Ascending aorta (tissue), 2 donors: Measurements from ENCODE around the gene SYT8. TPM values are rescaled to one million over a fixed set of nuclear protein-coding genes. Genes with fewer than 3 reads are reported as not detected.

Experiments
- DNase-seq, 2 donors: peaks; one replicate each; pipeline ENCODE4 v3.0.0-alpha.2; 2019; ENCODE audit warnings: low spot score in 2 of 2
- H3K27ac ChIP-seq, 2 donors: fragments of 200-600 bp; sonication (generic); one replicate each; pipeline ENCODE4 v1.5.1; 2016 to 2017; ENCODE audit warnings: mild to moderate bottlenecking in 1 of 2
- H3K27me3 ChIP-seq: fragments of 200-600 bp; sonication (generic); one replicate; pipeline ENCODE4 v1.5.1; 2017
- H3K36me3 ChIP-seq, 2 donors: fragments of 200-600 bp; sonication (generic); one replicate each; pipeline ENCODE4 v1.5.1; 2016
- H3K4me1 ChIP-seq, 2 donors: fragments of 200-600 bp; sonication (generic); one replicate each; pipeline ENCODE4 v1.5.1; 2016 to 2017; ENCODE audit warnings: mild to moderate bottlenecking in 1 of 2
- H3K4me3 ChIP-seq, 2 donors: fragments of 200-600 bp; sonication (generic); one replicate each; pipeline ENCODE4 v1.5.1; 2016 to 2017; ENCODE audit warnings: mild to moderate bottlenecking in 1 of 2
- H3K9me3 ChIP-seq, 2 donors: fragments of 200-600 bp; sonication (generic); one replicate each; pipeline ENCODE4 v1.5.1; 2016
- intact Hi-C: fragments of 100-400 bp; cut with DNase I; formaldehyde crosslinking; loops from one replicate; pipeline ENCODE4 v1.15.1; 2023
- total RNA-seq: library from RNA; depleted of rRNA; stranded (reverse); fragments of >200 nt; gene quantifications from one replicate; pipeline ENCODE4 v1.1.0, GENCODE V29; 2016
- TF ChIP-seq, protein P1 (sequence below), 3 experiments: fragments of 200-600 bp in 2 of 3; fragments of 450-650 bp in 1 of 3; sonication (generic) in 2 of 3; IDR thresholded peaks; one replicate each; pipeline ENCODE4 v1.5.1; 2016 to 2019; ENCODE audit warnings: antibody characterized with exemption in 3 of 3, mild to moderate bottlenecking in 1 of 3, moderate library complexity in 1 of 3

SYT8 gene
- total RNA-seq, 1 donor from 2014 or later, result not detected

GRCh38 chr11:1867381-1867780 is 32.6 kb downstream of the SYT8 start:
- Histone ChIP-seq H3K4me3 (no peak overlapping the region), H3K36me3 (no peaks in the 10 kb centered on the region), H3K9me3 (no peaks in the 10 kb centered on the region), H3K4me1 (peaks cover 21 to 80% of the 10 kb centered on the region in 2 donors), H3K27me3 (no peaks in the 10 kb centered on the region), H3K27ac (no peak overlapping the region)
- no peak for DNase-seq
- TF ChIP-seq, protein P1, sequence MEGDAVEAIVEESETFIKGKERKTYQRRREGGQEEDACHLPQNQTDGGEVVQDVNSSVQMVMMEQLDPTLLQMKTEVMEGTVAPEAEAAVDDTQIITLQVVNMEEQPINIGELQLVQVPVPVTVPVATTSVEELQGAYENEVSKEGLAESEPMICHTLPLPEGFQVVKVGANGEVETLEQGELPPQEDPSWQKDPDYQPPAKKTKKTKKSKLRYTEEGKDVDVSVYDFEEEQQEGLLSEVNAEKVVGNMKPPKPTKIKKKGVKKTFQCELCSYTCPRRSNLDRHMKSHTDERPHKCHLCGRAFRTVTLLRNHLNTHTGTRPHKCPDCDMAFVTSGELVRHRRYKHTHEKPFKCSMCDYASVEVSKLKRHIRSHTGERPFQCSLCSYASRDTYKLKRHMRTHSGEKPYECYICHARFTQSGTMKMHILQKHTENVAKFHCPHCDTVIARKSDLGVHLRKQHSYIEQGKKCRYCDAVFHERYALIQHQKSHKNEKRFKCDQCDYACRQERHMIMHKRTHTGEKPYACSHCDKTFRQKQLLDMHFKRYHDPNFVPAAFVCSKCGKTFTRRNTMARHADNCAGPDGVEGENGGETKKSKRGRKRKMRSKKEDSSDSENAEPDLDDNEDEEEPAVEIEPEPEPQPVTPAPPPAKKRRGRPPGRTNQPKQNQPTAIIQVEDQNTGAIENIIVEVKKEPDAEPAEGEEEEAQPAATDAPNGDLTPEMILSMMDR (IDR thresholded peaks at IDR 0.05), result no peak
- intact Hi-C loops, result loop anchor here (10.0 kb wide), 1 partner anchor 293 kb away; the partner anchor contains the start of gene DUSP8

- DNase-seq, result no peak
- no peaks in the 10 kb centered on the region for H3K27me3 ChIP-seq
- H3K4me1 ChIP-seq, result peaks cover 29 to 76% of the 10 kb centered on the region in 2 donors
- H3K9me3 ChIP-seq, result no peaks in the 10 kb centered on the region
- H3K27ac ChIP-seq, result peak overlapping the region; percentile 58 to 66
- H3K4me3 ChIP-seq, result peak overlapping the region in 1 of 2 donors; percentile 58
- TF ChIP-seq, protein P1 (IDR thresholded peaks at IDR 0.05), result no peak
- intact Hi-C loops, result loop anchor here (10.0 kb wide), 1 partner anchor 293 kb away; the partner anchor contains the start of gene DUSP8
- no peaks in the 10 kb centered on the region for H3K36me3 ChIP-seq
Observed at GRCh38 chr11:1868056-1868635, 33.4 kb downstream of the SYT8 start.

GRCh38 chr11:1868636-1869291 is 34.0 kb downstream of the SYT8 start:
- no peak for DNase-seq

GRCh38 chr11:1869427-1870325 is 34.9 kb downstream of the SYT8 start:
- Histone ChIP-seq H3K4me1 (peaks cover 23 to 62% of the 10 kb centered on the region in 2 donors), H3K36me3 (no peaks in the 10 kb centered on the region), H3K27me3 (no peaks in the 10 kb centered on the region), H3K27ac (peak overlapping the region; percentile 58 to 66), H3K9me3 (no peaks in the 10 kb centered on the region), H3K4me3 (peak overlapping the region; percentile 54 to 58)
- intact Hi-C loops, result loop anchor here (10.0 kb wide), 1 partner anchor 295 kb away; the partner anchor contains the start of gene DUSP8
- TF ChIP-seq, protein P1 (IDR thresholded peaks at IDR 0.05), result peak in 1 of 3 experiments; percentile 34
- DNase-seq, result no peak

More at GRCh38 chr11:1868636-1869291, 34.0 kb downstream of the SYT8 start:
- intact Hi-C loops, result loop anchor here (10.0 kb wide), 1 partner anchor 294 kb away; the partner anchor contains the start of gene DUSP8
- H3K9me3 ChIP-seq, result no peaks in the 10 kb centered on the region
- H3K4me1 ChIP-seq, result peaks cover 29 to 71% of the 10 kb centered on the region in 2 donors
- TF ChIP-seq, protein P1 (IDR thresholded peaks at IDR 0.05), result no peak
- H3K27ac ChIP-seq, result peak overlapping the region; percentile 58 to 66
- no peaks in the 10 kb centered on the region for H3K27me3 ChIP-seq
- H3K36me3 ChIP-seq, result no peaks in the 10 kb centered on the region
- peak overlapping the region; percentile 54 to 58 for H3K4me3 ChIP-seq

- peaks cover 16 to 58% of the 10 kb centered on the region in 2 donors for H3K4me1 ChIP-seq
- peak overlapping the region; percentile 57 to 58 for H3K27ac ChIP-seq
- H3K9me3 ChIP-seq, result no peaks in the 10 kb centered on the region
- intact Hi-C loops, result no loop called here
- H3K27me3 ChIP-seq, result no peaks in the 10 kb centered on the region
- no peaks in the 10 kb centered on the region for H3K36me3 ChIP-seq
- H3K4me3 ChIP-seq, result peak overlapping the region; percentile 54 to 58
- TF ChIP-seq, protein P1 (IDR thresholded peaks at IDR 0.05), result no peak
- no peak for DNase-seq
Observed at GRCh38 chr11:1870326-1870696, 35.5 kb downstream of the SYT8 start.
